AG09319 (cell line): ENCODE results near the gene JAK3.

ENCODE experiments used
- DNase-seq: peaks from one replicate; pipeline ENCODE4 v3.0.0-alpha.2; 2010; ENCODE audit warnings: low read depth; ENCODE audit errors: extremely low read depth
- TF ChIP-seq, protein P1 (sequence below): IDR thresholded peaks from 2 replicates; pipeline ENCODE4 v1.5.1; 2011; ENCODE audit warnings: low read depth, mild to moderate bottlenecking, inconsistent platforms, low read length, moderate library complexity

The JAK3 gene

DNA sequence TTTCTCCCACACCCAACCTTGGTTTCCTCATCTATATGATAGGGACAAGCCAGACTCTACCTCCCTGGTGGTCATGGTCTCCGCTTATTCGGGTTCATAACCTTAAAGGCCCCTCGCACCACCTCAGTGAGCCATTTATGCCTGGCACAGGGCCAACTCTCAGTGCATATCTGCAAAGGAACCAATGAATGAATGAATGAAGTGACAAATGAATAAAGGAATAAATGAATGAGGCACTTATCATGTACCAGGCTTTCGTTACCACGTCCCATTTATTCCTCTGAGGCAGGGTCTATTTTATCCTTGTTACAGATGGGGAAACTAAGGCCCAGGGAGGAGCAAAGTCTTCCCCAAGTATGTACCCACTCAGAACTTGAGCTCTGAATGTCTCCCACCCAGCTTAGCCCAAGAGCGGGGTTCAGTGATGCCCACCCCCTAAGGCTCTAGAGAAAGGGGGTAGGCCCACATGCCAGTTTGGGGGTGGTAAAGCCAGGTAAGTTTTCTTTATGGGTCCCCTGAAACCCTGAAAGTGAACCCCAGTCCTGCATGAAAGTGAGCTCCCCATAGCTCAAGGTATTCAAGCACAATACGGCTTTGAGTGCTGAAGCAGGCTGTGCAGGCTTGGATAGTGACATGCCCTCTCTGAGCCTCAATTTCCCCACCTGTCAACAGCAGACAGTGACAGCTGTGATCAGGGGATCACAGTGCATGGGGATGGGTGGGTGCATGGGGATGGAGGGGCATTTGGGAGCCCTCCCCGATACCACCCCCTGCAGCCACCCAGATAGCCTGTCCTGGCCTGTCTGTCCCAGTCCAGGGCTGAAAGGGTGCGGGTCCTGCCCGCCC lies 23.5 kb upstream of the JAK3 start:
- DNase-seq, result no peak
- TF ChIP-seq, protein P1, sequence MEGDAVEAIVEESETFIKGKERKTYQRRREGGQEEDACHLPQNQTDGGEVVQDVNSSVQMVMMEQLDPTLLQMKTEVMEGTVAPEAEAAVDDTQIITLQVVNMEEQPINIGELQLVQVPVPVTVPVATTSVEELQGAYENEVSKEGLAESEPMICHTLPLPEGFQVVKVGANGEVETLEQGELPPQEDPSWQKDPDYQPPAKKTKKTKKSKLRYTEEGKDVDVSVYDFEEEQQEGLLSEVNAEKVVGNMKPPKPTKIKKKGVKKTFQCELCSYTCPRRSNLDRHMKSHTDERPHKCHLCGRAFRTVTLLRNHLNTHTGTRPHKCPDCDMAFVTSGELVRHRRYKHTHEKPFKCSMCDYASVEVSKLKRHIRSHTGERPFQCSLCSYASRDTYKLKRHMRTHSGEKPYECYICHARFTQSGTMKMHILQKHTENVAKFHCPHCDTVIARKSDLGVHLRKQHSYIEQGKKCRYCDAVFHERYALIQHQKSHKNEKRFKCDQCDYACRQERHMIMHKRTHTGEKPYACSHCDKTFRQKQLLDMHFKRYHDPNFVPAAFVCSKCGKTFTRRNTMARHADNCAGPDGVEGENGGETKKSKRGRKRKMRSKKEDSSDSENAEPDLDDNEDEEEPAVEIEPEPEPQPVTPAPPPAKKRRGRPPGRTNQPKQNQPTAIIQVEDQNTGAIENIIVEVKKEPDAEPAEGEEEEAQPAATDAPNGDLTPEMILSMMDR, result no peak

DNA sequence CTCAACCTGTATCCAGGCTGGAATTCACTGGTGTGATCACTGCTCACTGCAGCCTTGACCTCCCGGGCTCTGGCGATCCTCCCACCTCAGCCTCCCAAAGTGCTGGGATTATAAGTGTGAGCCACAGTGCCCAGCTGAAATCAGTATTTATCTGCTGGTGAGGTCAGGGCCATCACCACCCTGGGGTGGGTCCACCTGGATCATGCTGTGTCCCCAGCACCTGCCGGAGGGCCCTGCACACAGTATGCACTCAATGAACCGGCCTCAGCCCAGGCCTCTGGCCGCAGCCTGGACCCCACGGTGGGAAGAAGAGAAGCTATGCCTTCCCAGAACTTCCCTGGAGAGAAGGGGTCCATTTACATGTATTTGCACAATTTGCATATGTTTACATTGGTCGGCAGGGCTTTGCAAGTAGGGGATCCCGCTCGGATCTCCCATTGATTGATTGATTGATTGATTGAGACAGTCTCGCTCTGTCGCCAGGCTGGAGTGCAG lies 21.4 kb upstream of the JAK3 start:
- TF ChIP-seq, protein P1, result no peak
- DNase-seq, result no peak

DNA sequence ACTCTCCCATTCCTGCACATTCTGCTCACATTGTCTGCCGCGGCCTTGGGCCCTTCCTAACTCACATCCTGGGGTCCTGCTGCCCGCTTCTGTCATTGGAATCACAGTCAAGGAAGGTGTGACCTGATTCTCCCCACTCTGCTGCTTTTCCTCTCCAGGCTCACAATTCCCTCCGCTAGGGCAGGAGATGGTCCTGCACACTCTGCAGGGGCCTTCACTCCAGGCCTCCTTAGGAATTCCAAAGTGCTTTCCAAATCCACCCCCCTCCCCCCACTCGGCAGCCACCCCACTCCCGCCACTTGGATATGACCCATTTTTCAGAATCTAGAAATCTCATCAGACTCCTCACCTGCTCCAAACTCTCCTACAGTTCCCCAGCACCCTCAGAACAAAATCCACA lies 20.9 kb upstream of the JAK3 start:
- TF ChIP-seq, protein P1, result no peak
- no peak for DNase-seq

DNA sequence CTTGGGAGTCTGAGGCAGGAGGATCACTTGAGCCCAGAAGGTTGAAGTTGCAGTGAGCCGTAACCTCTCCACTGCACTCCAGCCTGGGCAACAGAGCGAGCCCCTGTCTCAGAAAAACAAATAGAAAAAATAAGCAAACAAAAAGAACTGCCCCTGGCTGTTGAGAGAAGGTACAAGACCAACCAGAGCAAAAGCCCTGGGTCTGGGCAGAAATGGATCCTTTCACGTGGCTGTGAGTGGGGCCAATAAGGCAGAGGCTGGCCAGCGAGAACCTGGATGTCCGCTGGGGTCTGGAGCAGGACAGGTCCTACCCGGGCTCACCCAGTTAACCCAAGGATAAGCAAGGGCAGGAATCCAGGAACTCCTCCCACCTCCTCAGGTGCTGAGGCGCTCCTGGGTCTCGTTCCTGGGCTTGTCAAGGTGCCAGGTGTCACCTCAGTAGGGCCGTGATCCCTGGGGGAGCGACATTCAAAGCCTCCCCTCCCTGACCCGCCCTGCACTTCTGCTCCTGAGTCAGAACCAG lies 19.2 kb upstream of the JAK3 start:
- TF ChIP-seq, protein P1, result no peak

DNA sequence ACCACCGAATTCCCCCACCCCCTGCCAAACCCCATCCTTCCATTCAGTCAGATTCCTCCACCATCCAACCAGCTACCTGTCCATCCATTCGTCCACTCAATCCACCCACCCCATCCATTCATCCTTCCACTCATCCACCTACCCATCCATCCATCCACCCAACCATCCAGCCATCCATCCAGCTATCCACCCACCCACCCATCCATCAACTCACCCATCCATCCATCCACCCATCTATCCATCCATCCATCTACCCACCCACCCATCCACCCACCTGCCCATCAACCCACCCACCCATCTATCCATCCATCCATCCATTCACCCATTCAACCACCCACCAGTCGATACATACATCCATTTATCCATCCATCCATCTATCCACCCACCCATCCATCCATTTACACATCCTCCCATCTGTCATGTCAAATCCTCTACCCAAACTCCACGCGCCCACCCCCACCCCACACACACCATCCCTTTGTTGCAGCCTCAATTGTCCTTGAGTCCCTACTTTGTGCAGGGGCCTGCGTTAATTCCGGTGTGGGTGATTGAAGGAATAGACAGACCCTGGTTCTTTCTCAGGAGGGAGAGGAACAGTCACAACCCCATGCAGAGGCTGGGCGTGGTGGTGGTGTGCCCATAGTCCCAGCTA lies 18.7 kb upstream of the JAK3 start:
- TF ChIP-seq, protein P1, result no peak
- no peak for DNase-seq

More for the DNA sequence above, 19.2 kb upstream of the JAK3 start:
- DNase-seq, result no peak

DNA sequence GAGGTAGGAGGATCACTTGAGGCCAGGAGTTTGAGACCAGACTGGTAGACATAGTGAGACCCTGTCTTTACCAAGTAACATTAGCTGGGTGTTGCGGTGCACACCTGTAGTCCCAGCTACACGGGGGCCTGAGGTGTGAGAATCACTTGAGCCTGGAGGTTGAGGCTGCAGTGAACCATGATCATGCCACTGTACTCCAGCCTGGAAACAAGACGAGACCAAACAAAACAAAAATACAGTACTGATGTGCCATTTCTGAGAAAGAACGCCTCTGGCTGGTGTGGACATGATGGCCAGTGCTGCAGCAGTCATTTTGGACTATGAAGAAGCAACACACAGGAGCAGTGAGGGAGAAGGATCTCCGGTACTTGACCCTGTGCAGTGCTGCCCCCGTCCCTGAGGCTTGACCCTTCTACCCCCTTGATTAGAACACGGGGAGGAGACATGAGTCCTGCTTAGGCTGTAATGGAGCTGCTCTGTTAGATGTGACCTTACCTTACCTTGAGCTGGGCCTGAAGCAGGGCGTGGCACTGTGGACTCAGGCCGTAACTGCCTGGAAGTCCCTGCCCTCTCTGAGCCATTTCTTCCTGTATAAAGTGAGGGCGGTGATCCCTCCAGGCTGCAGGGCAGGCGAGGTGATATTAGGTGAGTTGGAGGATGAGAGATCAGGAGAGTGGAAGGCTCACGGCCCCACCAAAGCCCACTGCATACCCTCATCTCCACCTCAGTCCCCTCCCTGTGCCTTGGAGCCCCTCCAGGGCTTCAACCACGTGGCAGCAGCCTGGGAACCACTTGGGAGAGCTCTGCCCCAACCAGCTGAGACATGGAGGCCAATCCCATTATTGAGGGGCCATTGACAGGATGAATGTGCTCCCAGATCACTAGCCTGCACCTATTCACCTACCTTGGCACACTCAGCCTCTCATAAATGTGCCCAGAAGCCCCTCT lies 17.9 kb upstream of the JAK3 start:
- TF ChIP-seq, protein P1, result no peak
- no peak for DNase-seq
